Cardiac fibroblast (primary cell): Measurements from ENCODE around the gene PANX2.
A peak's percentile ranks its signal among the peaks of the same experiment; 100 is the strongest.
"Not testable (repeated sequence)": the region's sequence is repeated elsewhere in the genome, so short reads cannot be mapped to it uniquely, and the experiment has no call there.

Source experiments
- DNase-seq, 2 donors: peaks; one replicate each; pipeline versions ENCODE4 v3.0.0 to v3.0.0-alpha.2; 2010; ENCODE audit warnings: low read depth in 2 of 2
- H3K4me3 ChIP-seq, 2 donors: replicated peaks in 1 of 2; 1 replicate in 1 of 2; 2 replicates in 1 of 2; pipeline ENCODE4 v1.5.1; 2011; ENCODE audit warnings: low read depth in 2 of 2, low read length in 2 of 2, mild to moderate bottlenecking in 2 of 2, moderate library complexity in 1 of 2
- TF ChIP-seq, protein P1 (sequence below): IDR thresholded peaks from one replicate; pipeline ENCODE4 v1.5.1; 2011; ENCODE audit warnings: low read depth, mild to moderate bottlenecking, low read length, inconsistent platforms

The PANX2 gene

DNA sequence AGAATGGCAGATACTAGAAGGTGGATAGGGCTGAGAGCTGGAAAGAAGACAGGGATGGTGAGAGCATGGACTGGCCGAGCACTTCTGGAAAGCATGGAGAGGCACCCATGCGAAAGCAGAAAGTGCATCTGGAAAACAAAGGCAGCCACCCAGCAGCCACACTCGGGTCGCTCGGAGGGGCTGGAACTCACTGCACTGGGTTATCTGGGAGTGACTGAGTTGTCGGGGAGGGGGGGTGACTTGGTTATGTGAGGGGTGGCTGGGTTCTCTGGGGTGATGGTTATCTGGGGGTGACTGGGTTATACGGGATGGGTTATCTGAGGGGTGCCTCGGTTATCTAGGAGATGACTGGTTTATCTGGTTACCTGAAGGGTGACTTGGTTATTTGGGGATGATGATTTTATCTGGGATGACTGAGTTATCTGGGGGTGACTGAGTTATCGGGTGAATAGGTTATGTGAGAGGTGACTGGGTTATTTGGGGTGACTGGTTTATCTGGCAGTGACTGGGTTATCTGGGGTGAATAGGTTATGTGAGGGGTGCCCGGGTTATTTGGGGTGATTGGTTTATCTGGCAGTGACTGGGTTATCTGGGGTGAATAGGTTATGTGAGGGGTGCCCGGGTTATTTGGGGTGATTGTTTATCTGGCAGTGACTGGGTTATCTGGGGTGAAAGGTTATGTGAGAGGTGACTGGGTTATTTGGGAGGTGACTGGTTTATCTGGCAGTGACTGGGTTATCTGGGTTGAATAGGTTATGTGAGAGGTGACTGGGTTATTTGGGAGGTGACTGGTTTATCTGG lies 2.6 kb upstream of the PANX2 start:
- no peak overlapping the region for H3K4me3 ChIP-seq
- DNase-seq, result no peak
- TF ChIP-seq, protein P1, sequence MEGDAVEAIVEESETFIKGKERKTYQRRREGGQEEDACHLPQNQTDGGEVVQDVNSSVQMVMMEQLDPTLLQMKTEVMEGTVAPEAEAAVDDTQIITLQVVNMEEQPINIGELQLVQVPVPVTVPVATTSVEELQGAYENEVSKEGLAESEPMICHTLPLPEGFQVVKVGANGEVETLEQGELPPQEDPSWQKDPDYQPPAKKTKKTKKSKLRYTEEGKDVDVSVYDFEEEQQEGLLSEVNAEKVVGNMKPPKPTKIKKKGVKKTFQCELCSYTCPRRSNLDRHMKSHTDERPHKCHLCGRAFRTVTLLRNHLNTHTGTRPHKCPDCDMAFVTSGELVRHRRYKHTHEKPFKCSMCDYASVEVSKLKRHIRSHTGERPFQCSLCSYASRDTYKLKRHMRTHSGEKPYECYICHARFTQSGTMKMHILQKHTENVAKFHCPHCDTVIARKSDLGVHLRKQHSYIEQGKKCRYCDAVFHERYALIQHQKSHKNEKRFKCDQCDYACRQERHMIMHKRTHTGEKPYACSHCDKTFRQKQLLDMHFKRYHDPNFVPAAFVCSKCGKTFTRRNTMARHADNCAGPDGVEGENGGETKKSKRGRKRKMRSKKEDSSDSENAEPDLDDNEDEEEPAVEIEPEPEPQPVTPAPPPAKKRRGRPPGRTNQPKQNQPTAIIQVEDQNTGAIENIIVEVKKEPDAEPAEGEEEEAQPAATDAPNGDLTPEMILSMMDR, result no peak

DNA sequence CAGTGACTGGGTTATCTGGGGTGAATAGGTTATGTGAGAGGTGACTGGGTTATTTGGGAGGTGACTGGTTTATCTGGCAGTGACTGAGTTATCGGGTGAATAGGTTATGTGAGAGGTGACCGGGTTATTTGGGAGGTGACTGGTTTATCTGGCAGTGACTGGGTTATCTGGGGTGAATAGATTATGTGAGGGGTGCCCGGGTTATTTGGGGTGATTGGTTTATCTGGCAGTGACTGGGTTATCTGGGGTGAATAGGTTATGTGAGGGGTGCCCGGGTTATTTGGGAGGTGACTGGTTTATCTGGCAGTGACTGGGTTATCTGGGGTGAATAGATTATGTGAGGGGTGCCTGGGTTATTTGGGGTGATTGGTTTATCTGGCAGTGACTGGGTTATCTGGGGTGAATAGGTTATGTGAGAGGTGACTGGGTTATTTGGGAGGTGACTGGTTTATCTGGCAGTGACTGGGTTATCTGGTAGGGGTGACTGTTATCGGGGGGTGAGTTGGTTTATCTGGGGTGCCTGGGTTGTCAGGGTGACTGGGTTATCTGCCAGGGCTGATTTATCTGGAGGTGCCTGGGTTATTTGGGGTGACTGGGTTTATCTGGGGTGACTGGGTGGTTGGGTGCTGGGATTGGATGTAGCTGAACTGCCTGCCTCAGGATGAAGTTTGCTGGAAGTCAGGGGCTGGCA lies 1.9 kb upstream of the PANX2 start:
- H3K4me3 ChIP-seq, DNase-seq: not testable (repeated sequence)

DNA sequence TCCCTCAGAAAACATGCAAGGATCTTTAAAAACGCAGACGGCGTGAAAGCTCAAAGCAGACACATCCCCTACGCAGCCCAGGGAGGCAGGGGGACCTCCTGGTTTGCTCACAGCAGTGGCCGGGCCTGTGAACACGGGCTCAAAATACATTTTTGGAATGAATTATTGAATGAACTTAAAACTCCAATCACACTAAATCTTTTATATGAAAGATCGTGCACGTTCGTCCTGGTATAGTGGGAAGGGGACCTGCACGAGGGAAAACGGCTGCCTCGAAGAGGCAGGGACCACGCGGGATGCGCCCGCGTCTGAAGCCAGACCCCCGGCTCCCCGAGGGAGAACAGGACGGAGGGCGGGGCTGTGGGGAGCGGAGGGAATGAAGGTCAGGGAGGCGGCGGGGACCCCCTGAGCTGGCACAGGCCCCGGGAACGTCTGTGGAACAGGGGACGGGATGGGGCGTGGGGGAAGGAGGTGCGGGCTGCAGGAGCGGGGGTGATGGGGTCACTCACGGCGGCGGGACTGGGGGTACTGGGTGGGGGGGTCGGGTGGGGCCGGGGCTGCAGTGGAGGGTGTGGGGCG lies 1.3 kb upstream of the PANX2 start:
- no peak for DNase-seq
- peak overlapping the region in 1 of 2 donors; percentile 59 for H3K4me3 ChIP-seq
- TF ChIP-seq, protein P1, result no peak

DNA sequence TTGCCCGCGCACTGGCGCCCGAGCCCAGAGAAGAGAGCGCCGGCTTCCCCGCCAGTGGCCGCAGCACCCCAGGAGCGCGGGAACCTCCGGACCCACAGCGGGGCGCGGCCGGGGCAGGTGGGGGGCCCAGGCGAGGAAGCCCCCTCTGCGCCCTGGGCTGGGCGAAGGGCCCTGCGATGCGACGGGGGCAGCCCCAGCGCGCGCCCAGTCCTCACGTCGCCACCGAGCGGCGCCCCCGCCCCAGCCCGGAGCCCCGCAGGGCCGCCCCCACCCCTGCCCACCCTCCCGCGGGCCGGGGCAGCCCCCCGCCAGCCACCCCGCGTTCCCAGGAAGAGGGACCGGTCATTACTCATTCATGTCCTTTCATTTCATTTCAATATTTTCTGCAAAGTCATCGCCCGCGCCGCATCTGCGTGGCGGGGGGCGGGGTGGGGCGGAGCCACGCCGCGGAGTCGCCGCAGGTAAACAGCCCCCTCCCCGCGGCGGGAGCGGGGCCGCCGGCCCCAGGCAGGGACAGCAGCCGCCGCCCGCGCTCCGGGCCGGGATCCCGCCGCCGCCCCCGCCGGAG lies 673 bp upstream of the PANX2 start:
- TF ChIP-seq, protein P1, result no peak
- DNase-seq, result peak; percentile 37 to 41
- H3K4me3 ChIP-seq, result peak overlapping the region; percentile 22 to 59

DNA sequence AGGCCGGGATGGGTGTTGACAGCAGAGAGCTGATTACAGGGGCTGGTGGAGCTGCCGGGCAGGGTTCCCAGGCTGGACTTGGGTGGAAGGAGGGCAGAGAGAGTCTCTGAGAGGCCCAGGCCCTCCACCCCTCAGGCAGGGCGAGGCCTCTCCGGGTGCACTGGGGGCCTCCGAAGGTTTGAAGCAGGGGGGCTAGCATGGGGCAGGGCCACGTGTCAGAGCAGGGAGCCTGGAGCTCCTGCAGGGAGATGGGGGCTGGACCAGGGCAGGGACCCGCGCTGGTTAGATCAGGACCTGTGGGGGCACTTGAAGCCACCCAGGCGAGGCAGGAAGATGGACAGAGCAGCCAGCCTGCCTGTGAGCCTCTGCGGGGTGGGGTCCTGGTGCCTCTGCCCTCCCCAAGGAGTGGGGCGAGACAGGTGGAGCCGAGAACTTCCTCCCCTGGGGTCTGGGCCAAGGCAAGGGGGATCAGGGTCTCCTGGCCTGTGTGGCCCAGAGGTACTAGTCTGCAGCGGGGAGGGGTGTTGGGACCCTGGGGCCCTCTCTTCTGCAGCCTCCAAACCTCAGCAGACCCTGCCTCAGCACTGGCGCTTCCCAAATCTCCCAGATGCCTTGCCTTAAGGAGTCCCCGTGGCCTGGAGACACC lies 911 bp downstream of the PANX2 start:
- TF ChIP-seq, protein P1, result no peak
- peak overlapping the region; percentile 32 to 59 for H3K4me3 ChIP-seq

DNA sequence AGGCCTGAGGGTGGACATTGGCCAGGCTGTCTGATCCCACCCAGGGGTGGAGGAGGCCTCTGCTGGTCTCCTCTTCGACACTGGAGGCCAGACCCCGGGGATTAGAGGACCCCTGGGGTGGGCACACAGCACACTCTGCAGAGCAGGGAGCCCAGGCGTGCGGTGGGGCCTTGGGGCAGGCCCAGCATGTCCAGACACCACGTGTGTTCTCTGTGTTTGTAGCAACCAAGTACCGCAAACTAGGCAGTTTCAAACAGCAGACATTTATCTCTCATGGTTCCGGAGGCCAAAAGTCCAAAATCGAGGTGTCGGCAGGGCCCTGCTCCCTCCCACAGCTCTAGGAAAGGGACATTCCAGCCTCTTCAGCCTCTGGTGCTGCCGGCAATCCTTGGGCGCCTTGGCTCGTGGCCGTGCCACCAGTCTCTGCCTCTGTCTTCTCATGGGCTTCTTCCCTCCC lies 1.5 kb downstream of the PANX2 start:
- DNase-seq, result no peak
- no peak overlapping the region for H3K4me3 ChIP-seq

More for the DNA sequence above, 911 bp downstream of the PANX2 start:
- DNase-seq, result no peak

More for the DNA sequence above, 1.5 kb downstream of the PANX2 start:
- TF ChIP-seq, protein P1, result no peak
